Stimulated activated CD8-positive, alpha-beta memory T cell treated with anti-CD3 and anti-CD28 coated beads, Interleukin-4, amount 100 ng/mL, for 48 hours (primary cell): ENCODE measurements around the gene KCNJ11.

ENCODE experiments used
- DNase-seq: peaks from one replicate; pipeline ENCODE4 v3.0.0-alpha.2; 2020

KCNJ11 gene

DNA sequence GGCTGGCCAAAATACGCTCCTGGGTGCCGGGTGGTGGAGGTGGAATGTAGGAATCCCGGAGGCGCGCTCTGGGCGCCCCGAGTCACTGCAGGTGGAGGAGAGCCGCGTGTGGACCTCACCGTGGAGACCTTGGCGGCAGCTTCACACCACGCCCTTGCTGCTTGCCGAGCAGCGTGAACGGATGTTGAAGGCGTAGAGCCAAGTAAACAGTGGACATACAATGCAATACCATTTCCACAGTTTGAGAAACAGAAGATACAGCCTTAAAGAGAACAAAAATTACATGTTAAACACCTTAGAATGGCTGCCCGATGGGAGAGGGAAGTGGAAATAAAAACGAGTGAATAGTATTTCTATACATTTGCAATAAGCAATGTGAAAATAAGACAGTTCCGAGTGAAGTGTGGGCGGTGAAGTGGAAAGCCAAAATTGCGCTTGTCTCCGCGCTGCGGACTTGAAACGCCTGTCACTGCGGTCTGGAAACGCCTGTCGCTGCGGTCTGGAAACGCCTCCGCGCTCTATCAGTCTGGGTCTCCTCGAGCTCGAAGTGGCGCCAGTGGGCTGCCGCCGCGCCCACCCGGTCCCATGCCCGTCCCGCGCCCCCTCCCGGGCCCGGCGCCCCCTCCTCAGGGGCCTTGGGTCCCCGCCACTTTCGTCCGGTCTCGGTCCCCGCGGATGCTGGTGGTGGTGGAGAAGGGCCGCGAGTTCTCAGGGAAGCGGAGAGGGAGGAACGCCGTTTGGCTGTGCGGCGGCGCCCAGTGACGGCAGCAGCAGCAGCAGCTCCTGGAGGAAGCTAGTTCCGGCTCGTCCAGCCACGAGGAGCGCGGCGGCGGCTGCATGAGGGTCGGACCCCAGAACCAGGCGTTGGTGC, 35.3 kb downstream of the KCNJ11 start:
- peak; percentile 81 for DNase-seq

DNA sequence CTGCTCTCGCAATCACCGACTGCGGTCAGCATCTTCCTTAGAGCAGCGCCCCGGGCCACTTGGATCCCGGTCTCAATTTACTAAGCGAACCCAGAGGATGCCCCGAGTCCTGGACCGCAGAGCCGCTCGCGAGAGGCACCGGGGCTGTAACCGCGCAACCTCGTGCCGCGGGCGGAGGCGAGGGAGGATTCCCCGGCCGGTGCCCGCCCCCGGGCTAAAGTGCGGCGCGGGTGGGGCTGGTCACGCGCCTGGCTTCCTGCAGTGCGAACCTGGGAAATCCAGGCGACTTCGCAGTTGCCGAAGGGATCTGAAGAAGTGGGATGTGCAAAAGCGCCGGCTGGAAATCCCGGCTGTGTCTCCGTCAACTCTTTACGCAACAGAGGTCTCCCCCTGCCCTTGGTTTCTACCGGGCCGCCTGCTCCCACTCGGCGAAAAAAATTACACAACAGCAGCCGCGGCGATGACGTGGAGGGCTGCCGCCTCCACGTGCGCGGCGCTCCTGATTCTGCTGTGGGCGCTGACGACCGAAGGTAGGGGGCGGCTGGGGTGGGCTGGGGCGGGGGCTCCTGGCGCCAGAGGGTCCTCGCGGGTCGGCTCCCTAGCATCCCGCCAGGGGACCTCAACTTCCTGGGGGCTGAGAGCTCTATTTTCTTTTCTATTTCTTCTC, 36.8 kb downstream of the KCNJ11 start, which contains the start of gene NCR3LG1:
Gene NCR3LG1, plus strand, starts transcription at position 291 of the 667 bp plus-strand sequence. Its CDS starts 170 bp downstream, at position 461.
- DNase-seq = peak; percentile 71

DNA sequence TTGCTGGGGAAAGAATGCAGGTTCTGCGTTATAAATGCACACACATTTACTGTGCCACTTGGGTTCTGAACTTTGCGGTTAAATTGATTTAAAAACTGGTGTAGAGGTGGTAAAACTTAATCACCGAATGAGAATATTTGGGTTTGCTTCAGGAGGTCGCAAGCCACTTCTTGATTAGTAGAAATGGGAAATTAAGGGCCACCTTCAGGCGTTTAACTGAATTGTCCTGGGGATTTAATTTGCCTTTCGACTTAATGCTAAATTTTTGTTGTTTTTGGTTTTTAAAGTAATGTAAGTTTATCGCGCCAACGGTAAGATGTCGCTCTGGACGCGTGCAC, 37.3 kb downstream of the KCNJ11 start:
- no peak for DNase-seq

DNA sequence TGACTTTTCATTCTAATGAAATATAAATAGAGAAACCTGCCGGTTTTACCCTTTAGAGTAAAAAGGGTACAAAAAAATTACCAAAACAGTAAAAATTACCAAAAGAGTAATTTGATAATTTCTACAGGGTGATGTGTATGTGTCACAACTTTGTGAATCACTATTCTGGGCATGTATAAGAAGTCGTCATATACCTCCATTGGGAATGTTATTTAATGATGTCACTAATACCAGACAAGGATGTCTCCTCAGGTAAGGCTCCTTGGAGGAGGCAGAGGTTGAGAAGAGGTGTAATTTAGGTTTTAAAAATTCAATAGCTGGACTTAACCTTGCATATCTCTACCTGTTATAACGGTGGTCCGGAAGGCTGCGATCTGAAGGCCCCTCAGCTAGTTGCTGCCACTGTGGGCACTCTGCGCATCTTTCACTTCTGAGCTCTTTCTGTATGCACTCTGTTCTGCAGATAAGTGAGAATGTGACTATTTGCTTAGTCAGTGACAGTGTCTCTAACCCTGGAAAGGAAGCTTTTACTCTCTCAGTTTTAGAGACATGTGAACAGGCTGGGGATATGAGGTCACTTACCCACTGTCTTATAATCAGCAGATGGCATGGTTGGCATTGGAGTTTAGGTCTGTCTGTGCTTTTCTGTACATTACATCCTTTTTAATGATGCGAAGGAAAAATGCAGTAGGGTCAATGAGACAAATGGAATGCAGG, 37.8 kb downstream of the KCNJ11 start:
- no peak for DNase-seq

DNA sequence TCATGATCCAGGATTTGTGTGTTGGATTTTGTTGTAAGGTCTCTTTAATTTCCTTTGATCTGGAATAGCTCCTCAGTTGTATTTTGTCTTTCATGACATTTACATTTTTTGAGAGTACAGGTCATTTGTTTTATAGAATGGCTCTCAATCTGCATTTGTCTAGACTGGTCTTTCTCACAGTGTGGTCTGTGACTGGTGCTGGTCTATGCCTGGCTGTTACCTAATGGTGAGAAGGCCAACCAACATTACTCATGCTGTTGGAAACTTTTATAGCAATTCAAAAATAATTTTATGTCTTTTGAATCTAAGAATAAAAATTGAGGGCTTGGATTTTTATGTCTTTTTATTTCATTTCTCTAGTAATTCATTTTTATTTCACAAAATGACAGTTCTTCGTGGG, 40.8 kb downstream of the KCNJ11 start:
- DNase-seq = no peak

DNA sequence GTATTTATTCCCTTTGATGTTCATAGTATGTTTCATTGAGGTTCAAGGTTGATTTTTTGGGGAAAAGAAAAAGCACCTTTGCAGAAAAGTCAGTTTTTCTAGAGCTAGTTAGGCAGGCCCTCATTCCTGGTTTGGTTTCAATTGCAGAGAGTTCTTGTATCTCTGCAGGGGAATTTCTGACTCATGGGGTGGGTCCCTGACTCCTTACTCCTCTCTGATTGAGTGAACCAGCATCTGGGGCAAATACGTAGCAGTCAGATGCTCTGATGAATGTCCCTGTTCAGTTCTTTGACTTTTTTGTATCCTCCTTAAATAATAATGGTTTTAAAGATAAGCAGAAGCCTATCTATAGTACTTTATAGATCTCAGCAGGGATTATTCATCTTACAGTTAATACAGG, 44.6 kb downstream of the KCNJ11 start:
- peak; percentile 60 for DNase-seq

DNA sequence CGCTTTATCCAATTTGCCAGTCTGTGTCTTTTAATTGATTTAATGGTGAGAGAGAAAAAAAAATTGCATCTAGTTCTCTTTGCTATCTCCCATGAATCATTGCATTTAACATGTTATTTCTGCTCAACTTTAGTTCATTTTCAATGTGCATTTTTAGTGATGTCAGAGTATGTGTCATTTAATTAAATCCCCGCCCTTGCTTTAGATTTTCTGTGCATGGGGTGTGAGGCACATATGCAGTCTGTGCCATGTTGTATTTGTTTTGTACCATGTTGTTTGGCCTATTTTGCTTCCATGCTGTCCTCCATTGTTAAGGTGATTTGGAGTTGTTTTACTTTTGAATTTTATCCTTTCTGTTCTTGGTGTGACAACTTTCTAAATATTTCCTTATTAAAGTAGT, 45.2 kb downstream of the KCNJ11 start:
- no peak for DNase-seq
